Measurements from ENCODE around the gene CEP131.

The CEP131 gene

GRCh38 chr17:81252326-81252986, 29.7 kb upstream of the CEP131 start:
- H3K4me3 ChIP-seq (ENCODE audit: low read depth in 1 of 2, low read length in 2 of 2): no peak overlapping the region
- peaks cover 45 to 47% of the 10 kb centered on the region in 2 donors for H3K4me1 ChIP-seq (ENCODE audit: control insufficient read depth in 1 of 2, insufficient read depth in 2 of 2, low read length in 2 of 2)
- peak overlapping the region; percentile 42 for H3K27ac ChIP-seq (ENCODE audit: low read depth, low read length)
- H3K36me3 ChIP-seq (ENCODE audit: control insufficient read depth in 1 of 2, insufficient read depth in 2 of 2, low read length in 2 of 2): peaks cover 13 to 36% of the 10 kb centered on the region in 2 donors
- no peaks in the 10 kb centered on the region for H3K9me3 ChIP-seq (ENCODE audit: control insufficient read depth in 1 of 2, low read length in 2 of 2)
- no peak overlapping the region for H3K9ac ChIP-seq (ENCODE audit: low read depth in 1 of 2, low read length in 2 of 2)
- H3K27me3 ChIP-seq (ENCODE audit: control insufficient read depth in 1 of 2, insufficient read depth in 2 of 2, low read length in 2 of 2): no peaks in the 10 kb centered on the region

- Histone ChIP-seq H3K9ac (ENCODE audit: low read depth in 1 of 2, low read length in 2 of 2) (no peak overlapping the region), H3K27ac (ENCODE audit: low read depth, low read length) (peak overlapping the region; percentile 42), H3K36me3 (ENCODE audit: control insufficient read depth in 1 of 2, insufficient read depth in 2 of 2, low read length in 2 of 2) (peaks cover 13 to 34% of the 10 kb centered on the region in 2 donors), H3K9me3 (ENCODE audit: control insufficient read depth in 1 of 2, low read length in 2 of 2) (no peaks in the 10 kb centered on the region), H3K4me1 (ENCODE audit: control insufficient read depth in 1 of 2, insufficient read depth in 2 of 2, low read length in 2 of 2) (peaks cover 45 to 47% of the 10 kb centered on the region in 2 donors), H3K4me3 (ENCODE audit: low read depth in 1 of 2, low read length in 2 of 2) (no peak overlapping the region), H3K27me3 (ENCODE audit: control insufficient read depth in 1 of 2, insufficient read depth in 2 of 2, low read length in 2 of 2) (no peaks in the 10 kb centered on the region)
Measured at GRCh38 chr17:81251709-81252301, 29.0 kb upstream of the CEP131 start.

GRCh38 chr17:81251094-81251708, 28.4 kb upstream of the CEP131 start:
- H3K36me3 ChIP-seq (ENCODE audit: control insufficient read depth in 1 of 2, insufficient read depth in 2 of 2, low read length in 2 of 2): peaks cover 13 to 34% of the 10 kb centered on the region in 2 donors
- H3K9ac ChIP-seq (ENCODE audit: low read depth in 1 of 2, low read length in 2 of 2): peak overlapping the region in 1 of 2 donors; percentile 1
- H3K27ac ChIP-seq (ENCODE audit: low read depth, low read length): no peak overlapping the region
- no peaks in the 10 kb centered on the region for H3K9me3 ChIP-seq (ENCODE audit: control insufficient read depth in 1 of 2, low read length in 2 of 2)
- H3K27me3 ChIP-seq (ENCODE audit: control insufficient read depth in 1 of 2, insufficient read depth in 2 of 2, low read length in 2 of 2): no peaks in the 10 kb centered on the region
- H3K4me3 ChIP-seq (ENCODE audit: low read depth in 1 of 2, low read length in 2 of 2): no peak overlapping the region
- H3K4me1 ChIP-seq (ENCODE audit: control insufficient read depth in 1 of 2, insufficient read depth in 2 of 2, low read length in 2 of 2): peaks cover 45 to 47% of the 10 kb centered on the region in 2 donors

- Histone ChIP-seq H3K9ac (ENCODE audit: low read depth in 1 of 2, low read length in 2 of 2) (peak overlapping the region in 1 of 2 donors; percentile 38), H3K9me3 (ENCODE audit: control insufficient read depth in 1 of 2, low read length in 2 of 2) (no peaks in the 10 kb centered on the region), H3K36me3 (ENCODE audit: control insufficient read depth in 1 of 2, insufficient read depth in 2 of 2, low read length in 2 of 2) (peaks cover 14 to 35% of the 10 kb centered on the region in 2 donors), H3K27ac (ENCODE audit: low read depth, low read length) (no peak overlapping the region), H3K4me1 (ENCODE audit: control insufficient read depth in 1 of 2, insufficient read depth in 2 of 2, low read length in 2 of 2) (peaks cover 42 to 45% of the 10 kb centered on the region in 2 donors), H3K4me3 (ENCODE audit: low read depth in 1 of 2, low read length in 2 of 2) (no peak overlapping the region), H3K27me3 (ENCODE audit: control insufficient read depth in 1 of 2, insufficient read depth in 2 of 2, low read length in 2 of 2) (no peaks in the 10 kb centered on the region)
Measured at GRCh38 chr17:81250286-81251093, 27.7 kb upstream of the CEP131 start.

- H3K9ac ChIP-seq (ENCODE audit: low read depth in 1 of 2, low read length in 2 of 2): no peak overlapping the region
- H3K27ac ChIP-seq (ENCODE audit: low read depth, low read length): no peak overlapping the region
- H3K4me1 ChIP-seq (ENCODE audit: control insufficient read depth in 1 of 2, insufficient read depth in 2 of 2, low read length in 2 of 2): peaks cover 34 to 35% of the 10 kb centered on the region in 2 donors
- no peaks in the 10 kb centered on the region for H3K27me3 ChIP-seq (ENCODE audit: control insufficient read depth in 1 of 2, insufficient read depth in 2 of 2, low read length in 2 of 2)
- H3K36me3 ChIP-seq (ENCODE audit: control insufficient read depth in 1 of 2, insufficient read depth in 2 of 2, low read length in 2 of 2): peaks cover 21 to 39% of the 10 kb centered on the region in 2 donors
- no peaks in the 10 kb centered on the region for H3K9me3 ChIP-seq (ENCODE audit: control insufficient read depth in 1 of 2, low read length in 2 of 2)
- H3K4me3 ChIP-seq (ENCODE audit: low read depth in 1 of 2, low read length in 2 of 2): no peak overlapping the region
Measured at GRCh38 chr17:81249223-81250040, 26.7 kb upstream of the CEP131 start.

GRCh38 chr17:81248649-81249048, 25.9 kb upstream of the CEP131 start:
- Histone ChIP-seq H3K9ac (ENCODE audit: low read depth in 1 of 2, low read length in 2 of 2) (no peak overlapping the region), H3K36me3 (ENCODE audit: control insufficient read depth in 1 of 2, insufficient read depth in 2 of 2, low read length in 2 of 2) (peaks cover 21 to 39% of the 10 kb centered on the region in 2 donors), H3K27ac (ENCODE audit: low read depth, low read length) (no peak overlapping the region)

GRCh38 chr17:81247339-81247990, 24.7 kb upstream of the CEP131 start:
- H3K36me3 ChIP-seq (ENCODE audit: control insufficient read depth in 1 of 2, insufficient read depth in 2 of 2, low read length in 2 of 2): peaks cover 21 to 37% of the 10 kb centered on the region in 2 donors
- peaks cover 24 to 26% of the 10 kb centered on the region in 2 donors for H3K4me1 ChIP-seq (ENCODE audit: control insufficient read depth in 1 of 2, insufficient read depth in 2 of 2, low read length in 2 of 2)
- no peaks in the 10 kb centered on the region for H3K27me3 ChIP-seq (ENCODE audit: control insufficient read depth in 1 of 2, insufficient read depth in 2 of 2, low read length in 2 of 2)
- H3K9ac ChIP-seq (ENCODE audit: low read depth in 1 of 2, low read length in 2 of 2): no peak overlapping the region
- no peak overlapping the region for H3K27ac ChIP-seq (ENCODE audit: low read depth, low read length)
- H3K9me3 ChIP-seq (ENCODE audit: control insufficient read depth in 1 of 2, low read length in 2 of 2): no peaks in the 10 kb centered on the region
- H3K4me3 ChIP-seq (ENCODE audit: low read depth in 1 of 2, low read length in 2 of 2): no peak overlapping the region

More at GRCh38 chr17:81248649-81249048, 25.9 kb upstream of the CEP131 start:
- Histone ChIP-seq H3K4me1 (ENCODE audit: control insufficient read depth in 1 of 2, insufficient read depth in 2 of 2, low read length in 2 of 2) (peaks cover 34 to 35% of the 10 kb centered on the region in 2 donors), H3K27me3 (ENCODE audit: control insufficient read depth in 1 of 2, insufficient read depth in 2 of 2, low read length in 2 of 2) (no peaks in the 10 kb centered on the region), H3K4me3 (ENCODE audit: low read depth in 1 of 2, low read length in 2 of 2) (no peak overlapping the region), H3K9me3 (ENCODE audit: control insufficient read depth in 1 of 2, low read length in 2 of 2) (no peaks in the 10 kb centered on the region)

- H3K9ac ChIP-seq (ENCODE audit: low read depth in 1 of 2, low read length in 2 of 2): no peak overlapping the region
- no peak overlapping the region for H3K4me3 ChIP-seq (ENCODE audit: low read depth in 1 of 2, low read length in 2 of 2)
- H3K27me3 ChIP-seq (ENCODE audit: control insufficient read depth in 1 of 2, insufficient read depth in 2 of 2, low read length in 2 of 2): no peaks in the 10 kb centered on the region
- H3K36me3 ChIP-seq (ENCODE audit: control insufficient read depth in 1 of 2, insufficient read depth in 2 of 2, low read length in 2 of 2): peaks cover 18 to 31% of the 10 kb centered on the region in 2 donors
- H3K9me3 ChIP-seq (ENCODE audit: control insufficient read depth in 1 of 2, low read length in 2 of 2): no peaks in the 10 kb centered on the region
- peaks cover 18 to 20% of the 10 kb centered on the region in 2 donors for H3K4me1 ChIP-seq (ENCODE audit: control insufficient read depth in 1 of 2, insufficient read depth in 2 of 2, low read length in 2 of 2)
- no peak overlapping the region for H3K27ac ChIP-seq (ENCODE audit: low read depth, low read length)
Measured at GRCh38 chr17:81246679-81247338, 24.0 kb upstream of the CEP131 start.

- H3K9ac ChIP-seq (ENCODE audit: low read depth in 1 of 2, low read length in 2 of 2): no peak overlapping the region
- no peak overlapping the region for H3K27ac ChIP-seq (ENCODE audit: low read depth, low read length)
- no peaks in the 10 kb centered on the region for H3K9me3 ChIP-seq (ENCODE audit: control insufficient read depth in 1 of 2, low read length in 2 of 2)
- H3K4me3 ChIP-seq (ENCODE audit: low read depth in 1 of 2, low read length in 2 of 2): no peak overlapping the region
- no peaks in the 10 kb centered on the region for H3K27me3 ChIP-seq (ENCODE audit: control insufficient read depth in 1 of 2, insufficient read depth in 2 of 2, low read length in 2 of 2)
- peaks cover 13 to 30% of the 10 kb centered on the region in 2 donors for H3K36me3 ChIP-seq (ENCODE audit: control insufficient read depth in 1 of 2, insufficient read depth in 2 of 2, low read length in 2 of 2)
- peaks cover 13 to 15% of the 10 kb centered on the region in 2 donors for H3K4me1 ChIP-seq (ENCODE audit: control insufficient read depth in 1 of 2, insufficient read depth in 2 of 2, low read length in 2 of 2)
Measured at GRCh38 chr17:81246343-81246670, 23.5 kb upstream of the CEP131 start.

All from duodenal mucosa (tissue), 2 donors.